Neutrophil (primary cell): ENCODE measurements around the gene CTRL.
A peak's percentile ranks its signal among the peaks of the same experiment; 100 is the strongest.

Experiments
- H3K27ac ChIP-seq: fragments of 200-600 bp; sonication (generic); 2 replicates; pipeline ENCODE4 v1.5.1; 2016; ENCODE audit warnings: mild to moderate bottlenecking, moderate library complexity
- H3K27me3 ChIP-seq: fragments of 200-600 bp; sonication (generic); 2 replicates; pipeline ENCODE4 v1.6.0; 2016; ENCODE audit warnings: mild to moderate bottlenecking
- H3K36me3 ChIP-seq: fragments of 200-600 bp; sonication (generic); 2 replicates; pipeline ENCODE4 v1.5.1; 2017
- H3K4me1 ChIP-seq, 2 experiments: fragments of 200-600 bp in 1 of 2; sonication (generic) in 1 of 2; 1 replicate in 1 of 2; 2 replicates in 1 of 2; pipeline versions ENCODE4 v1.5.1 to v1.6.1; 2013 to 2016; ENCODE audit warnings: low read depth in 1 of 2, low read length in 1 of 2, mild to moderate bottlenecking in 1 of 2, moderate library complexity in 1 of 2; ENCODE audit not compliant: control insufficient read depth in 1 of 2, insufficient read depth in 1 of 2
- H3K4me3 ChIP-seq, 2 experiments: fragments of 200-600 bp in 1 of 2; sonication (generic) in 1 of 2; 1 replicate in 1 of 2; 2 replicates in 1 of 2; pipeline ENCODE4 v1.5.1; 2013 to 2016; ENCODE audit warnings: low read depth in 1 of 2, low read length in 1 of 2, mild to moderate bottlenecking in 1 of 2, moderate library complexity in 1 of 2
- H3K9me3 ChIP-seq: fragments of 200-600 bp; sonication (generic); 2 replicates; pipeline ENCODE4 v1.5.1; 2016
- TF ChIP-seq, protein P1 (sequence below): fragments of 200-600 bp; sonication (generic); IDR thresholded peaks from 2 replicates; pipeline ENCODE4 v1.5.1; 2016; ENCODE audit warnings: antibody characterized with exemption

CTRL gene

DNA sequence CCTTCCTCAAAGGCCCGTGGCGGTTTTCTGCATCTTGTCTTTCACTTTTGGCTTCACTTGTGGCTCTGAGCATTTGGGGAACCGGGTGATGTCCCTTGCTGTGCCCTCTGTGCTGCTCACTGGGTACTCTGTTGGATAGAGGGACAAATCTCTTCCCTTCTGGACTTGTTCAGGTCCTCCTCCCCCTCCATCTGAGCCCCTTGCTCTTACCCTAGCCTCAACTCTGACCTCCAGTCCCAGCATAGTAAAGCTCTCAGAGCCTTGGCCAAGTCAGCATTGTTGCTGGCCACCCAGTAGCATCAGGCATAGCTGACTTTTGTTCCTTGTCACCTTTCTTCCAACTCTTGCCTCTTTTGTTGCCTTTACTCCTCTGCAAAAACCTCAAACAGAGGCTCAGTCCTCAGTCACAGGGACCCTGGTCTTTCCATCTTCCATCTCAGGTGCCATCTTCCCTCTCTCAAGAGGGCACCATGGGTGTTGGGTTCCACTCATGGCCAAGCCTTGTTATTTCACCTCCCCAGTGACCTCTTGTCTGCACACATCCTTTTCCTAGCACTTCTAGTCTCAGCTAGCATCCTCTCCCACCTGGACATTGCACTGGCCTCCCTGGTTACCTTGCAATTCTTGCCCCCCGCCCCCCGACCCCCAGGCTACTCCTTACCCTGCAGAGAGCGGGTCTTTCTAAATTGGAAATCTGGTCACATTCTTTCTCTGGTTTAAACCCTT lies 5.4 kb upstream of the CTRL start:
- Histone ChIP-seq H3K4me3 (peak overlapping the region; percentile 89 to 94), H3K27me3 (no peaks in the 10 kb centered on the region), H3K4me1 (peaks cover 24 to 34% of the 10 kb centered on the region in 2 experiments), H3K27ac (peak overlapping the region; percentile 95), H3K36me3 (peaks cover 32% of the 10 kb centered on the region), H3K9me3 (no peaks in the 10 kb centered on the region)
- TF ChIP-seq, protein P1, sequence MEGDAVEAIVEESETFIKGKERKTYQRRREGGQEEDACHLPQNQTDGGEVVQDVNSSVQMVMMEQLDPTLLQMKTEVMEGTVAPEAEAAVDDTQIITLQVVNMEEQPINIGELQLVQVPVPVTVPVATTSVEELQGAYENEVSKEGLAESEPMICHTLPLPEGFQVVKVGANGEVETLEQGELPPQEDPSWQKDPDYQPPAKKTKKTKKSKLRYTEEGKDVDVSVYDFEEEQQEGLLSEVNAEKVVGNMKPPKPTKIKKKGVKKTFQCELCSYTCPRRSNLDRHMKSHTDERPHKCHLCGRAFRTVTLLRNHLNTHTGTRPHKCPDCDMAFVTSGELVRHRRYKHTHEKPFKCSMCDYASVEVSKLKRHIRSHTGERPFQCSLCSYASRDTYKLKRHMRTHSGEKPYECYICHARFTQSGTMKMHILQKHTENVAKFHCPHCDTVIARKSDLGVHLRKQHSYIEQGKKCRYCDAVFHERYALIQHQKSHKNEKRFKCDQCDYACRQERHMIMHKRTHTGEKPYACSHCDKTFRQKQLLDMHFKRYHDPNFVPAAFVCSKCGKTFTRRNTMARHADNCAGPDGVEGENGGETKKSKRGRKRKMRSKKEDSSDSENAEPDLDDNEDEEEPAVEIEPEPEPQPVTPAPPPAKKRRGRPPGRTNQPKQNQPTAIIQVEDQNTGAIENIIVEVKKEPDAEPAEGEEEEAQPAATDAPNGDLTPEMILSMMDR = peak; percentile 22

GRCh38 chr16:67936124-67936879 lies 4.6 kb upstream of the CTRL start, which contains the start of gene PSMB10:
Gene PSMB10, minus strand, starts transcription at chr16:67936850. Its CDS starts 101 bp downstream, at chr16:67936749.
- Histone ChIP-seq H3K27me3 (no peaks in the 10 kb centered on the region), H3K27ac (peak within 1 kb of the TSS; percentile 95), H3K4me1 (peaks cover 24 to 34% of the 10 kb centered on the region in 2 experiments), H3K36me3 (peaks cover 39% of the 10 kb centered on the region), H3K4me3 (peak within 1 kb of the TSS; percentile 89 to 94), H3K9me3 (no peaks in the 10 kb centered on the region)
- TF ChIP-seq, protein P1 = no peak

GRCh38 chr16:67935402-67936123 lies 3.9 kb upstream of the CTRL start:
- H3K4me1 ChIP-seq = peaks cover 24 to 34% of the 10 kb centered on the region in 2 experiments
- peak overlapping the region; percentile 95 for H3K27ac ChIP-seq
- H3K9me3 ChIP-seq = no peaks in the 10 kb centered on the region
- H3K4me3 ChIP-seq = peak overlapping the region; percentile 89 to 94
- H3K36me3 ChIP-seq = peaks cover 45% of the 10 kb centered on the region
- no peaks in the 10 kb centered on the region for H3K27me3 ChIP-seq
- TF ChIP-seq, protein P1 = peak; percentile 45

DNA sequence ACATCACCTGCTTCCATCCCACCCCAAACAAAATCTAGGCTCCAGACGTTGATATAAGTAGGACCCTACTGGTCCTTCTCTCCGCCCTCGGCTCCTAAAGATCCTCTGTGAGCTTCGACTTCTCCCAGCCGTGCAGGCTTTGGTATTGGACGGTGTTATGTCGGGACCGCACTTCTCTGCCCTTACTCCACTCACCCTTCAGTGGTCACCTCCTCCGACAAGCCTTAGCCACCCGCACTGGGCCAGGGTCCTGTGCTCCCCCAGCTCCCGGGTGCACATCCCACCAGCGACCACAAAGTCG lies 3.4 kb upstream of the CTRL start:
- H3K4me3 ChIP-seq = peak overlapping the region; percentile 89 to 94
- TF ChIP-seq, protein P1 = no peak
- no peaks in the 10 kb centered on the region for H3K9me3 ChIP-seq
- peak overlapping the region; percentile 95 for H3K27ac ChIP-seq
- H3K27me3 ChIP-seq = no peaks in the 10 kb centered on the region
- H3K4me1 ChIP-seq = peaks cover 24 to 30% of the 10 kb centered on the region in 2 experiments
- H3K36me3 ChIP-seq = peaks cover 50% of the 10 kb centered on the region

GRCh38 chr16:67934306-67935100 lies 2.8 kb upstream of the CTRL start:
- TF ChIP-seq, protein P1 = no peak
- Histone ChIP-seq H3K27me3 (no peaks in the 10 kb centered on the region), H3K36me3 (peaks cover 56% of the 10 kb centered on the region), H3K4me1 (peaks cover 21 to 24% of the 10 kb centered on the region in 2 experiments), H3K4me3 (no peak overlapping the region), H3K27ac (peak overlapping the region; percentile 95), H3K9me3 (no peaks in the 10 kb centered on the region)
